OCI-LY3 (cell line): Measurements from ENCODE around the gene SLC8A1.
A peak's percentile ranks its signal among the peaks of the same experiment; 100 is the strongest.

Source experiments
- H2AFZ ChIP-seq: fragments of 200-600, 300-600 bp; shearing (Covaris generic); 2 replicates; pipeline ENCODE4 v1.6.0; 2014; ENCODE audit warnings: antibody characterized with exemption, low read depth, low read length
- H3K27ac ChIP-seq: fragments of 200-600, 300-600 bp; sonication (generic); 2 replicates; pipeline ENCODE4 v1.5.1; 2014; ENCODE audit warnings: mild to moderate bottlenecking, low read length, moderate library complexity, mixed read lengths
- H3K27me3 ChIP-seq: fragments of 200-600, 300-600 bp; sonication (generic); 2 replicates; pipeline ENCODE4 v1.6.1; 2014; ENCODE audit warnings: low read depth, low read length, mixed read lengths
- H3K36me3 ChIP-seq: fragments of 200-600, 300-600 bp; sonication (generic); replicated peaks from 2 replicates; pipeline ENCODE3; 2014; ENCODE audit warnings: low read depth, low read length, mixed read lengths
- H3K4me1 ChIP-seq: fragments of 300-600, 200-600 bp; sonication (generic); 2 replicates; pipeline ENCODE4 v1.6.1; 2014; ENCODE audit warnings: low read length, mixed read lengths
- H3K4me2 ChIP-seq: fragments of 200-600, 300-600 bp; sonication (generic); 2 replicates; pipeline ENCODE4 v1.6.1; 2014; ENCODE audit warnings: low read length, mixed read lengths
- H3K4me3 ChIP-seq: fragments of 300-600, 200-600 bp; sonication (generic); 2 replicates; pipeline ENCODE4 v1.5.1; 2014; ENCODE audit warnings: antibody characterized with exemption, mild to moderate bottlenecking, low read length, moderate library complexity
- H3K79me2 ChIP-seq: fragments of 300-600, 200-600 bp; shearing (Covaris generic); 2 replicates; pipeline ENCODE4 v1.6.1; 2014; ENCODE audit warnings: mild to moderate bottlenecking, low read length, mixed read lengths
- H3K9ac ChIP-seq: fragments of 300-600, 200-600 bp; shearing (Covaris generic); 2 replicates; pipeline ENCODE4 v1.6.0; 2014; ENCODE audit warnings: mild to moderate bottlenecking, low read length, moderate library complexity
- H3K9me3 ChIP-seq: fragments of 200-600, 300-600 bp; shearing (Covaris generic); 2 replicates; pipeline ENCODE4 v1.6.1; 2014; ENCODE audit warnings: low read length, mixed read lengths; ENCODE audit not compliant: insufficient read depth
- H4K20me1 ChIP-seq: fragments of 200-600, 300-600 bp; sonication (generic); 2 replicates; pipeline ENCODE4 v1.6.1; 2016; ENCODE audit warnings: low read length, mixed read lengths; ENCODE audit not compliant: insufficient read depth
- EZH2phosphoT487 ChIP-seq: fragments of 200-600 bp; shearing (Covaris generic); IDR thresholded peaks from 2 replicates; pipeline ENCODE4 v1.6.1; 2018; ENCODE audit warnings: antibody characterized with exemption, mixed run types, low read depth
- TF ChIP-seq, protein P1 (sequence below): fragments of 200-600, 300-600 bp; sonication (generic); IDR thresholded peaks from 2 replicates; pipeline ENCODE4 v1.5.1; 2014; ENCODE audit warnings: antibody characterized with exemption, low read length, low read depth

SLC8A1 gene

DNA sequence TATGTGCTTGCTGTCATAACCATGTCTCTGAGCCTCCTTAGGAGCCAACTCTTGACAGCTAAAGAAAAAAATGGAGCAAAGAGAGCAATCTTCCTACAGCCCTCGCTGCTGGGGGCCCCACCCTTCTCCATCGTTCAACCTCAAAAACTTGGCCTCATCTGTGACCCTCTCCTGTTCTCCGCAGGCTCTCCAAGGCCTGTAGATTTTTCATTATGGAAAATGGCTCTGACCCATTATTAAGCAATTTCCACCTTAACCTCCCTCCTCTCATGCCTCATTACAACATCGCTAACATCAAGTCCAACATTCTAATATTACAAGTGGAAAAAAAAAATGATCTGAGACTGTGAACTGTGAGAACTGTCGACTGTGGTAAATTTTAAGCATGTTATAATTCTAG, 98.7 kb downstream of the SLC8A1 start:
- Histone ChIP-seq H2AFZ (no peak overlapping the region), H3K27me3 (no peaks in the 10 kb centered on the region), H3K4me2 (no peak overlapping the region)

DNA sequence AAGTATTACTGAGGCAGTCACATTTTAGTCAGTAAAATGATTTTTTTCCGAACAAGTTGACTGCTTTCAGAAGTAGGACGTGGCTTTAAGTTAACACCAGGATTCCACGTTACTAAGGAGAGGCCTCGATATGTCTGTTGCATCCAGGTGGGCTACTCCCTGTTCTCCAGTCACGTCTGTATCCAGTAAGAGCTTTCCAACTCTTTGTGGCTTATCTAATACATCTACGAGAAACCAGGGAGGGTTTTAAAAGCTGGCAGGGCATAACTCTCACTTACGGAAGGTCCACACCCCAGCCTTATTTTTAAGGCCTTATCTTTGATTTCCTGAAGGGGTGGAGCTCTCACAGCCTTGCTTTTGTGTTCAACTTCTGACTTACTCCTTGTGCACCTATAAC, 99.2 kb downstream of the SLC8A1 start:
- H3K9me3 ChIP-seq, result no peaks in the 10 kb centered on the region
- peaks cover 15% of the 10 kb centered on the region for H3K4me1 ChIP-seq
- no peak overlapping the region for H3K27ac ChIP-seq
- no peak overlapping the region for H3K4me3 ChIP-seq
- H3K27me3 ChIP-seq, result no peaks in the 10 kb centered on the region
- no peaks in the 10 kb centered on the region for H3K36me3 ChIP-seq
- H2AFZ ChIP-seq, result no peak overlapping the region
- H4K20me1 ChIP-seq, result no peaks in the 10 kb centered on the region
- no peak for TF ChIP-seq EZH2phosphoT487
- TF ChIP-seq, protein P1, sequence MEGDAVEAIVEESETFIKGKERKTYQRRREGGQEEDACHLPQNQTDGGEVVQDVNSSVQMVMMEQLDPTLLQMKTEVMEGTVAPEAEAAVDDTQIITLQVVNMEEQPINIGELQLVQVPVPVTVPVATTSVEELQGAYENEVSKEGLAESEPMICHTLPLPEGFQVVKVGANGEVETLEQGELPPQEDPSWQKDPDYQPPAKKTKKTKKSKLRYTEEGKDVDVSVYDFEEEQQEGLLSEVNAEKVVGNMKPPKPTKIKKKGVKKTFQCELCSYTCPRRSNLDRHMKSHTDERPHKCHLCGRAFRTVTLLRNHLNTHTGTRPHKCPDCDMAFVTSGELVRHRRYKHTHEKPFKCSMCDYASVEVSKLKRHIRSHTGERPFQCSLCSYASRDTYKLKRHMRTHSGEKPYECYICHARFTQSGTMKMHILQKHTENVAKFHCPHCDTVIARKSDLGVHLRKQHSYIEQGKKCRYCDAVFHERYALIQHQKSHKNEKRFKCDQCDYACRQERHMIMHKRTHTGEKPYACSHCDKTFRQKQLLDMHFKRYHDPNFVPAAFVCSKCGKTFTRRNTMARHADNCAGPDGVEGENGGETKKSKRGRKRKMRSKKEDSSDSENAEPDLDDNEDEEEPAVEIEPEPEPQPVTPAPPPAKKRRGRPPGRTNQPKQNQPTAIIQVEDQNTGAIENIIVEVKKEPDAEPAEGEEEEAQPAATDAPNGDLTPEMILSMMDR, result no peak
- H3K79me2 ChIP-seq, result no peaks in the 10 kb centered on the region
- H3K9ac ChIP-seq, result no peak overlapping the region
- no peak overlapping the region for H3K4me2 ChIP-seq

More for the DNA sequence above, 98.7 kb downstream of the SLC8A1 start:
- no peak for TF ChIP-seq EZH2phosphoT487
- TF ChIP-seq, protein P1, result no peak
- no peak overlapping the region for H3K9ac ChIP-seq
- no peak overlapping the region for H3K27ac ChIP-seq
- no peak overlapping the region for H3K4me3 ChIP-seq
- H3K9me3 ChIP-seq, result no peaks in the 10 kb centered on the region
- H3K4me1 ChIP-seq, result peaks cover 15% of the 10 kb centered on the region
- no peaks in the 10 kb centered on the region for H3K79me2 ChIP-seq
- no peaks in the 10 kb centered on the region for H4K20me1 ChIP-seq
- no peaks in the 10 kb centered on the region for H3K36me3 ChIP-seq

DNA sequence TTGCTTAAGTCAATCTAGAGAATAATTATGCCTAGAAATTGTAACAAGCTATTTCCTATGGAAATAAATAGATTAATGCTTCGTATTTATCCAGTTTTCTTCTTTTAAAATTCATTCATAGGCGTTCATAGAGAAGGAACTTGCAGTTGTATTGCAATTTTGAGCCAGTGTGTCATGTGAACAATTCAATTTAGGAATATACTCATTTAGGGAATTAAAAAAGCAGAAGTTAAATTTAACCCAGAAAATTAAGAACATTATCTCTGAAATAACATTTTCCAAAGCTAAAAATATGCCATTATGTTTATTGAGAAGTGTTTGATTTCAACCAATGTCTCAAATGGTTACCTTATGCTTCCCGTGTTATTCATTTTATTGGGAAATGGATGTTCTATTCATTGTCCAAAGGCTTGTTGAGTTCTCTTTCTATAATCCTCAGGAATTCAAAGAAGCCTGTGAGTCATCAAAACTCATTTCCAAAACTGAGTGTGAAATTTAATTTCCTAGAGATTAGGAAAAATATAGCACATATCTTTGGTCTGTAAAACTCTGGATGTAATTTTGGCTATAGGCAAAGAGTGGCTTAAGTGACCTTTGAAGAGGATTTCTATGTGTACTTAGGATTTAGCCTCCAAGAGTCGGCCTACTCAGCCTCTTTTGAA, 99.7 kb downstream of the SLC8A1 start:
- H3K27ac ChIP-seq, result no peak overlapping the region

DNA sequence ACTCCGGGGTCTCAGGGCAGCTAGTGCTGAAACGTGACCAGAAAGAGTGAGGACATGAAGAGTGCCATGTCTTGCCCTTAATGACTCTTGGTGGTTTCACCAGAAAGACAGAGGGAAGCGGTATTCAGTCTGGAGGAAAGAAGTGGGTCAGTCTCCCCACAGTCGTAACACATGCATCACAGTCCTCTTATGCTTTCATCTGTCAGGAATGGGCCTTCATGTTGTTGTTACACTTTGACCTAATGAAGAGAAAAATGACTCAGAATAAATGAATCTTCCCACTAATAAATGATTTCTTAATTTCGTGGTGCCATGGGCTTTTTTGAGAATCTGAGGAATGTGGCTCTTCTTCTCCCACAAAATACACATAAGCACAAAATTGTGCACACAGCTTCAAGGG, 103.2 kb downstream of the SLC8A1 start:
- no peaks in the 10 kb centered on the region for H3K36me3 ChIP-seq
- H2AFZ ChIP-seq, result no peak overlapping the region
- H3K79me2 ChIP-seq, result no peaks in the 10 kb centered on the region
- H3K27ac ChIP-seq, result no peak overlapping the region
- H3K9ac ChIP-seq, result no peak overlapping the region
- TF ChIP-seq EZH2phosphoT487, result no peak
- TF ChIP-seq, protein P1, result no peak
- no peak overlapping the region for H3K4me3 ChIP-seq
- H3K9me3 ChIP-seq, result no peaks in the 10 kb centered on the region
- H3K27me3 ChIP-seq, result no peaks in the 10 kb centered on the region
- H4K20me1 ChIP-seq, result no peaks in the 10 kb centered on the region
- H3K4me2 ChIP-seq, result no peak overlapping the region
- H3K4me1 ChIP-seq, result peaks cover 30% of the 10 kb centered on the region

More for the DNA sequence above, 99.7 kb downstream of the SLC8A1 start:
- Histone ChIP-seq H3K27me3 (no peaks in the 10 kb centered on the region), H4K20me1 (no peaks in the 10 kb centered on the region), H3K36me3 (no peaks in the 10 kb centered on the region), H3K79me2 (no peaks in the 10 kb centered on the region), H3K4me3 (no peak overlapping the region), H3K4me2 (peak overlapping the region; percentile 2; the same call in 1 of the 2 replicates), H2AFZ (no peak overlapping the region), H3K9me3 (no peaks in the 10 kb centered on the region), H3K9ac (no peak overlapping the region), H3K4me1 (peaks cover 18% of the 10 kb centered on the region)
- TF ChIP-seq, protein P1, result no peak
- TF ChIP-seq EZH2phosphoT487, result no peak
